ENCODE data around the gene RGL1.

GRCh38 chr1:183810756-183811544 lies 6.0 kb downstream of the RGL1 start:
- TF ChIP-seq CTCF (IDR thresholded peaks at IDR 0.05; ENCODE audit: low read length) (no peak), EZH2 (IDR thresholded peaks at IDR 0.05; ENCODE audit: borderline replicate concordance, low read length) (no peak)
